ENCODE data around the gene CDH4. TPM values are rescaled to one million over a fixed set of nuclear protein-coding genes. Genes with fewer than 3 reads are reported as not detected.

Gene CDH4
- total and polyA plus RNA-seq, 4 experiments from 2014 or later = 0.39 to 1.1 (median 0.41) TPM; not detected in 1

DNA sequence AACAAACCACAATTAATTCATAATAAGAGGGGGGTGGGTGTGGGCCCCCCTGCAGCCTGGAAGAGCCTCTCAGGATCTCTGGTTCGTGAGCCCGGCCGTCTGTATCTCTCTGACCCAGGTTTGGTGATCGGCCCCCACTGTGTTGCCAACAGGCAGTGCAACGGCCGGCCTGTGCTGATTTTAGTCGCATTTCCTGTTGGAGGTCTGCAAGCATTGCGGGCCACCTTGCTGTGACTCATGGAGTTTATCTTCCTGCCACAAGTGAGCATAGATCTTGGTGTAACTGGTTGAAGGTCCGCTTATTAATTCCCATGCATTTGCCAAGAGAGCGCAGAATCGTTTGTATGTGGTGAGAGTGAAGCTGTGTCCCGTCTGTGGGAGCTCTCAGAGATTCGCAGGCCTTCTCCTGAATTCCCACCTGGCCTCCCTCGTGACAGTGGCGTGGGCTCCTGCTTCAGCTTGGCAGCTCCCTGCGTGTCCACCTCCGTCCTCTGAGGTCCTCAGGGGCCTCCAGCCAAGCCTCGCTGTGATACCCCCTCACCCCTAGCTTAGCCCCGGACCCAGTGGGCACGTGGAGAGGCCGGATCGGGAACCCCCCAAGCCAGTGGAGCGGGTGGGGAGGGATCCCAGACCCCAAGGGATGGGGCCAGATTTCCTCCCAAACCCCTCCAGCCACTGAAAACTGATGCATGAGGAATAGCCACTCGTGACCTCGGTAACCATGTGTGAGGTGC, 269.8 kb downstream of the CDH4 start:
- intact Hi-C loops (cut with micrococcal nuclease) = no loop called here
- H3K36me3 ChIP-seq (ENCODE audit: insufficient read depth, low read length) = no peaks in the 10 kb centered on the region
- Mint-ChIP-seq H3K4me1 (no peaks in the 10 kb centered on the region), H3K9me3 (peaks cover 0 to 6% (median 0%) of the 10 kb centered on the region in 8 donors), H3K27ac (no peak overlapping the region), H3K4me3 (no peak overlapping the region), H3K27me3 (peaks cover 0 to 2% of the 10 kb centered on the region in 2 donors), H3K36me3 (no peaks in the 10 kb centered on the region)
- H3K4me3 ChIP-seq (ENCODE audit: low read length in 2 of 2) = no peak overlapping the region
- DNase-seq = no peak
- ChIA-PET CTCF (ENCODE audit: partially characterized antibody) (no interaction called here), POLR2A (ENCODE audit: partially characterized antibody) (no interaction called here)
- H3K4me1 ChIP-seq (ENCODE audit: insufficient read depth, low read length) = no peaks in the 10 kb centered on the region
- no peaks in the 10 kb centered on the region for H3K27me3 ChIP-seq (ENCODE audit: insufficient read depth, low read length)
- H3K27ac ChIP-seq (ENCODE audit: low read depth, low read length) = no peak overlapping the region
- no peaks in the 10 kb centered on the region for H3K9me3 ChIP-seq (ENCODE audit: control insufficient read depth in 1 of 2, low read length in 2 of 2)

DNA sequence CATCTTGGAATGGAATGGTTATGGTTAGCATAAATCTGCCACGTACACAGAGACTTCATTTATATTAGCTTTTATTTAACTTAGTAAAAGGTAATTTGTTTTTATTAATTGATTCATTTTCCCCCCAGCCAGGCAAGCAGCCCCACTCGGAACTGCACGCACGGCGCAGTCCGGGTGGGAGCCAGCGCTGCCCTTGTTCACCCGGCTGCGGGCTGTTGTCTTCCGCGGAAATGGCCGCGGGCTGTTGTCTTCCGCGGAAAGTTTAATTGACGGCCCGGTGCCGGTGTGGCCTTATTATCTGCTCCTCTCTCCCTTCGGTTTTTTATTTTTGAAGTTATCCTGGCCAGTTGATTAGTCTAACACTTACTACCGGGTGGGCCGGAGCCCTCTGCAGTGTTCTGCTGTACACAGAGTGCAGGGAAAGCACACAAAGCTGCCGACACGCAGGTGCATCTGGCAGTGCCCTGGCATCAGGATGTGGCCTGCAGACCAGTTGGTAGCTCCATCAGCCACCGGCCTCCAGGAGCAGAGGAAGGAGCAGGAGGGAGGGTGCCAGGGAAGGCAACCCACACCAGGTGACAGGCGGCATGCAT, 270.5 kb downstream of the CDH4 start:
- H3K9me3 ChIP-seq (ENCODE audit: control insufficient read depth in 1 of 2, low read length in 2 of 2) = no peaks in the 10 kb centered on the region
- CTCF ChIA-PET (ENCODE audit: partially characterized antibody) = no interaction called here
- H3K4me1 ChIP-seq (ENCODE audit: insufficient read depth, low read length) = no peaks in the 10 kb centered on the region
- Mint-ChIP-seq H3K36me3 (no peaks in the 10 kb centered on the region), H3K4me1 (no peaks in the 10 kb centered on the region), H3K9me3 (peaks cover 0 to 6% (median 0%) of the 10 kb centered on the region in 8 donors), H3K4me3 (no peak overlapping the region), H3K27ac (no peak overlapping the region), H3K27me3 (peaks cover 0 to 2% of the 10 kb centered on the region in 2 donors)
- no peak for DNase-seq
- POLR2A ChIA-PET (ENCODE audit: partially characterized antibody) = no interaction called here
- intact Hi-C loops (cut with micrococcal nuclease) = no loop called here
- H3K27me3 ChIP-seq (ENCODE audit: insufficient read depth, low read length) = no peaks in the 10 kb centered on the region
- H3K36me3 ChIP-seq (ENCODE audit: insufficient read depth, low read length) = no peaks in the 10 kb centered on the region
- H3K27ac ChIP-seq (ENCODE audit: low read depth, low read length) = no peak overlapping the region
- H3K4me3 ChIP-seq (ENCODE audit: low read length in 2 of 2) = no peak overlapping the region

DNA sequence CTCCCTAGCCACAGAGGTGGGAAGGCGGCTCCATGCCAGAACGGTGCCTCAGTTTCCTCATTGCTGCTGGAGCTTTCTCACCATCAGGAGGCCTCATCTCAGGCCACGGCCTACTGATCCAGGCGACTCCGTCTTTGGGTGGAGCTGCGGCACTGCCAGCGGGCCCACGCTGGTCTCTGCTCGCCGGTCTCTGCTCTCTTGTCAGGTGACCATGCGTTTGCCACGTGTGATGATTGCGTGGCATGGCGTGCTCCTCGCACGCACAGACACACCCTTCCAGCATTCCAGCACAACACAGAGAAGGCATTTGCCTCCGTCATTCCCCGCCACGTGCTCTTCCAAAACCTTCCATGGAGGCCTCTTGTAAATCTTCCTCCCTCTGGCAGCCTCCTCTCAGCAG, 271.1 kb downstream of the CDH4 start:
- intact Hi-C loops (cut with micrococcal nuclease) = no loop called here
- peaks cover 0 to 6% (median 0%) of the 10 kb centered on the region in 8 donors for H3K9me3 Mint-ChIP-seq
- CTCF ChIA-PET (ENCODE audit: partially characterized antibody) = no interaction called here

DNA sequence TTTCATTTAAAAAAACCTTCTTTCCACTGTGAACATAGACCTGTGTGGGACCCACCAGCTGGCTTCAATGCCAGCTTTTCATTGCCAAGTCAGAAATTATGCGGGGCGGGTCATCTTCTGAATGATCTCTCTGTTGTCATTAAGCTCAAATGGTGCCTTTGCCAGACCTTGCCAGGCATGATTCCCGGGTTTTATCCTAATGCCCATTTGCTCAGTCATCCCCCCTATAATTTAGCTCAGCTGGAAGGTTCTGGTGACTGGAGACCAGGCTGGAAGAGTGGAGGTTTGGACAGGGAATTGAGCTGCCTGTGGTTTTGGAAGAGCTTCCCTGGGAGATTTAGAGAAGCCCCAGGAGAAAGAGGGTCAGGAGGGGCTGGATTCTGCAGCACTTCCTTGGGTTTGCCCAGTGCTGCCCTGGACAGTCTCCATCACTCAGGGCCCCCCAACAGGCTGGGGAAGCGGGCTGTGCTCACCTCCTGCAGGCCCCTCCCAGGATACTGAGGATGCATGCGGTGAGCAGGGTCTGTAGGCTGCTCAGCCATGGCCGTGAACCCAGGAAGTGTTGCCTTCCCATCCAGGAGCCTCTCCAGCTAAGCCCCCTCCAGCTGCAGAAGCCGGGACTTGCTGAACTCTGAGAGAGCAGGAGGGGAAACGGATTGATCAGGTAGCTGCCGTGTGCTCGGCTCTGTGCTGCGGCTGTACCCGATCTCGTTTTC, 273.0 kb downstream of the CDH4 start:
- H3K9me3 ChIP-seq (ENCODE audit: control insufficient read depth in 1 of 2, low read length in 2 of 2) = no peaks in the 10 kb centered on the region
- Mint-ChIP-seq H3K27me3 (peaks cover 0 to 4% of the 10 kb centered on the region in 2 donors), H3K27ac (no peak overlapping the region), H3K36me3 (no peaks in the 10 kb centered on the region), H3K4me1 (no peaks in the 10 kb centered on the region), H3K9me3 (peaks cover 0 to 3% (median 0%) of the 10 kb centered on the region in 8 donors), H3K4me3 (no peak overlapping the region)
- no peak for DNase-seq
- no peaks in the 10 kb centered on the region for H3K4me1 ChIP-seq (ENCODE audit: insufficient read depth, low read length)
- ChIA-PET POLR2A (ENCODE audit: partially characterized antibody) (no interaction called here), CTCF (ENCODE audit: partially characterized antibody) (no interaction called here)
- no peak overlapping the region for H3K27ac ChIP-seq (ENCODE audit: low read depth, low read length)
- intact Hi-C loops (cut with micrococcal nuclease) = no loop called here
- no peaks in the 10 kb centered on the region for H3K36me3 ChIP-seq (ENCODE audit: insufficient read depth, low read length)
- no peak overlapping the region for H3K4me3 ChIP-seq (ENCODE audit: low read length in 2 of 2)
- H3K27me3 ChIP-seq (ENCODE audit: insufficient read depth, low read length) = no peaks in the 10 kb centered on the region

More for the DNA sequence above, 271.1 kb downstream of the CDH4 start:
- Histone ChIP-seq H3K9me3 (ENCODE audit: control insufficient read depth in 1 of 2, low read length in 2 of 2) (no peaks in the 10 kb centered on the region), H3K4me1 (ENCODE audit: insufficient read depth, low read length) (no peaks in the 10 kb centered on the region), H3K27ac (ENCODE audit: low read depth, low read length) (no peak overlapping the region), H3K27me3 (ENCODE audit: insufficient read depth, low read length) (no peaks in the 10 kb centered on the region), H3K36me3 (ENCODE audit: insufficient read depth, low read length) (no peaks in the 10 kb centered on the region), H3K4me3 (ENCODE audit: low read length in 2 of 2) (no peak overlapping the region)
- Mint-ChIP-seq H3K4me3 (no peak overlapping the region), H3K27me3 (peaks cover 0 to 2% of the 10 kb centered on the region in 2 donors), H3K27ac (no peak overlapping the region), H3K4me1 (no peaks in the 10 kb centered on the region), H3K36me3 (no peaks in the 10 kb centered on the region)
- DNase-seq = no peak
- POLR2A ChIA-PET (ENCODE audit: partially characterized antibody) = no interaction called here

DNA sequence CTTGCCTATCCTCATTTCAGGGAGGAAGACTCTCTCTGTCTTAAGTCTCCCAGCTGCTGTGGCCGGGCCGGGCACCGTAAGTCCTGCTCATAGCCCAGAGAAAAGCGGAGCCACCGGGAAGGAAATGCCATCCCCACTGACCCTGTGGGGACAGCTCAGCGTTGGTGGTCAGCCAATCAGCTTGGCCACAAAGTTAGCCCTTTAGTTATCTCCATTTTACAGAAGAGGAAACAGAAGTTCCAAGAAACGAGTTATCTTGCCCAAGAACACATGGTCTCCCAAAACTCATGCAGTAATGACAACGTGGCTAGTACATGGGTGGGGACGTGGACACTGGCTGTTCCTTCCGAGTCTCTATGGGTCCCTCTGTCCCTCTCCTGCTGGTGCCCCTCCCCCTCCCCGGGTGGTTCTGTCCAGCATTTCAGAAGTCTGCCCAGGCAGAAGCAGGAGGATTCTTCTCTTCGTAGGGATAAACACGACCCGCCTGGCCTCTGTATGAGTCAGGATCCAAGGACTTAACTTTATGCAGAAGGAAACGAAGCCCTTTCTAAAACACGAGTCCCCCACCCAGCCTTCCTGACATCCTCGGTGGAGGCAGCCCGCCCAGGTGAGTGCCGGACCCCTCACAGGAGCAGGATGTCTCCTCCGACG, 273.8 kb downstream of the CDH4 start:
- no peak for DNase-seq

DNA sequence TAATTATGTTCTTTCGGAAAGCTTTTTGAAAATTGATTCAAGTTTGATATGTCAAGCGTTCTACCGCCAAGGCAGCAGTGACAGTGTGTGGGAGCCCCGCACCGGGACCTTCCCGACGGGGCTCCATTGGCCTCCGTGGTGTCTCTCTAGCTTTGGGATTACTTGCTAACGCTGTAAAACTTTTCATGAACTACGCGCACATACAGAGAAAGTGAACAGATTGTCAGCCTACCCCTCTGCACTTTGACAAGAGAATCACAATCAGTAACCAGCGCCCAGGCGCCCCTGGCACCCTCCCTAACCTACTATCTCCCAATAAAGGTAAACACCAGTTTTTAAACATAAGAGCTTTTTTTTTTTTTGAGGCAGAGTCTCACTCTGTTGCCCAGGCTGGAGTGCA, 274.8 kb downstream of the CDH4 start:
- CTCF ChIA-PET (ENCODE audit: partially characterized antibody) = no interaction called here
- H3K27me3 ChIP-seq (ENCODE audit: insufficient read depth, low read length) = no peaks in the 10 kb centered on the region
- Mint-ChIP-seq H3K27ac (no peak overlapping the region), H3K4me1 (no peaks in the 10 kb centered on the region), H3K36me3 (no peaks in the 10 kb centered on the region), H3K27me3 (peaks cover 0 to 2% of the 10 kb centered on the region in 2 donors), H3K4me3 (no peak overlapping the region), H3K9me3 (peaks cover 0 to 3% (median 0%) of the 10 kb centered on the region in 8 donors)
- POLR2A ChIA-PET (ENCODE audit: partially characterized antibody) = interaction anchor here (0.6 kb wide), 1 partner anchor 1160 kb away, joined by 3 read pairs; no protein-coding TSS in a partner anchor
- H3K27ac ChIP-seq (ENCODE audit: low read depth, low read length) = no peak overlapping the region
- H3K9me3 ChIP-seq (ENCODE audit: control insufficient read depth in 1 of 2, low read length in 2 of 2) = no peaks in the 10 kb centered on the region
- intact Hi-C loops (cut with micrococcal nuclease) = no loop called here
- H3K36me3 ChIP-seq (ENCODE audit: insufficient read depth, low read length) = no peaks in the 10 kb centered on the region
- H3K4me3 ChIP-seq (ENCODE audit: low read length in 2 of 2) = no peak overlapping the region
- DNase-seq = no peak
- H3K4me1 ChIP-seq (ENCODE audit: insufficient read depth, low read length) = no peaks in the 10 kb centered on the region

More for the DNA sequence above, 273.8 kb downstream of the CDH4 start:
- Mint-ChIP-seq H3K9me3 (peaks cover 0 to 3% (median 0%) of the 10 kb centered on the region in 8 donors), H3K27me3 (peaks cover 0 to 4% of the 10 kb centered on the region in 2 donors), H3K36me3 (no peaks in the 10 kb centered on the region), H3K4me1 (no peaks in the 10 kb centered on the region), H3K4me3 (no peak overlapping the region), H3K27ac (peak overlapping the region in 1 of 7 donors; percentile 47)
- POLR2A ChIA-PET (ENCODE audit: partially characterized antibody) = no interaction called here
- no peaks in the 10 kb centered on the region for H3K9me3 ChIP-seq (ENCODE audit: control insufficient read depth in 1 of 2, low read length in 2 of 2)
- H3K4me1 ChIP-seq (ENCODE audit: insufficient read depth, low read length) = no peaks in the 10 kb centered on the region
- no peaks in the 10 kb centered on the region for H3K27me3 ChIP-seq (ENCODE audit: insufficient read depth, low read length)
- no peak overlapping the region for H3K4me3 ChIP-seq (ENCODE audit: low read length in 2 of 2)
- intact Hi-C loops (cut with micrococcal nuclease) = no loop called here
- H3K27ac ChIP-seq (ENCODE audit: low read depth, low read length) = no peak overlapping the region
- H3K36me3 ChIP-seq (ENCODE audit: insufficient read depth, low read length) = no peaks in the 10 kb centered on the region
- CTCF ChIA-PET (ENCODE audit: partially characterized antibody) = no interaction called here

DNA sequence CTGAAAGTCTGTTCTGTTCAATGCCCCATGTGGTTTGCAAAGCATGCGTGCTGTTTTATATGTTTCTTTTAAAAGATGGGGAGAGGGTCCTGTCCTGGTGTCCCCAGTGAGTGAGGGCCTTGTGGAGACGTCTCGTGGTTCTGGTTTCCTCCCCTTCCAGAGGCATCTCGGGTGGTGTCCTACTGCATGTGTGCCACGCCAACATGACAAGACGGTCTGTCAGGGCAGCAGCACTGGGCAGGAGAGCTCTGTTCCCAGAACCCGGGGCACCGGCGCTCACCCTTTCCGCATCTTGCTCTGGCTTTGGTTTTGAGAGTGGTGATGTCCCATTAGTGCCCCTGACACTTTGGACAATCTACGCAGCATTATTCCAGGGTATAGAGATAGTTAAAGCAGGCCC, 275.6 kb downstream of the CDH4 start:
- H3K4me1 ChIP-seq (ENCODE audit: insufficient read depth, low read length) = no peaks in the 10 kb centered on the region
- Mint-ChIP-seq H3K4me1 (no peaks in the 10 kb centered on the region), H3K4me3 (no peak overlapping the region), H3K27me3 (peaks cover 0 to 2% of the 10 kb centered on the region in 2 donors), H3K36me3 (no peaks in the 10 kb centered on the region), H3K9me3 (peaks cover 0 to 3% (median 0%) of the 10 kb centered on the region in 8 donors), H3K27ac (no peak overlapping the region)
- CTCF ChIA-PET (ENCODE audit: partially characterized antibody) = no interaction called here
- H3K27ac ChIP-seq (ENCODE audit: low read depth, low read length) = no peak overlapping the region
- no peak for DNase-seq
- no peaks in the 10 kb centered on the region for H3K27me3 ChIP-seq (ENCODE audit: insufficient read depth, low read length)
- H3K9me3 ChIP-seq (ENCODE audit: control insufficient read depth in 1 of 2, low read length in 2 of 2) = no peaks in the 10 kb centered on the region
- H3K4me3 ChIP-seq (ENCODE audit: low read length in 2 of 2) = no peak overlapping the region
- POLR2A ChIA-PET (ENCODE audit: partially characterized antibody) = no interaction called here
- no peaks in the 10 kb centered on the region for H3K36me3 ChIP-seq (ENCODE audit: insufficient read depth, low read length)
- intact Hi-C loops (cut with micrococcal nuclease) = no loop called here
